Measurements from ENCODE around the gene DNM3. TPM values are rescaled to one million over a fixed set of nuclear protein-coding genes. Genes with fewer than 3 reads are reported as not detected.

The DNM3 gene
- total and polyA plus RNA-seq, 2 of the 8 experiments (the other 6 are each of a cell fraction or from before 2014, with no cell fraction given) = 2.0 to 8.5 TPM

DNA sequence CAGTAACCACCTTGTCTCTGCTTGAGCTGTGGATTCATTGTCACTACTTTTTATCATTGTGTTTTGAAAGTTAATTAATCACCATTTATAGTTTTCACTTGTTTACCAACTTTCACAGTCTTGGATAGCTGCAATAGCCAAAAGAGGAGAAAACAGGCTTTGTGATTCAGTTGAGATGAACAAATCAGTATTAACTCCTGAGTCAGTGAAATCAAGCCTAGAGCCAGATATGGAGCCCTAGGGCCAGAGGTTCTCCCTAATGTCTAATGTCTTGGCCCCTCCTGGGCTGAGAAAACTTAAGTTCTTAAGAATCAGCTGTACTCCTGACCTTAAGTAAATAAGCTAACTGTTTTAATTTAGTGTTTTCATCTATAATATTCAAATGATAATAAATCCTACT lies 228.8 kb downstream of the DNM3 start (continued):
- TF ChIP-seq ASH2L (IDR thresholded peaks at IDR 0.05; ENCODE audit: low read length) (no peak), POLR2AphosphoS5 (IDR thresholded peaks at IDR 0.05; ENCODE audit: low read depth, low read length) (no peak)

Measured in H1 (cell line).